Stimulated activated naive CD8-positive, alpha-beta T cell treated with anti-CD3 and anti-CD28 coated beads, Interleukin-15, amount 100 ng/mL, for 72 hours (primary cell): ENCODE results near the gene ACKR2.
"Not testable (repeated sequence)": the region's sequence is repeated elsewhere in the genome, so short reads cannot be mapped to it uniquely, and the experiment has no call there.

Experiments used
- ATAC-seq: fragments of 150-1000 bp; cut with Tn5 transposase; 2 replicates; pipeline ENCODE4 v1.10.0; 2021; ENCODE audit warnings: mild to moderate bottlenecking, moderate library complexity
- DNase-seq, 2 donors: peaks; one replicate each; pipeline ENCODE4 v3.0.0; 2021 to 2022
- H3K27ac Mint-ChIP-seq, 2 donors: one replicate each; pipeline ENCODE4 v1.8.0; 2022; ENCODE audit warnings: mild to moderate bottlenecking in 2 of 2, mixed read lengths in 2 of 2, moderate library complexity in 2 of 2
- H3K27me3 Mint-ChIP-seq: one replicate; pipeline ENCODE4 v1.8.0; 2022; ENCODE audit warnings: mixed read lengths
- H3K4me1 Mint-ChIP-seq: one replicate; pipeline ENCODE4 v1.8.0; 2022; ENCODE audit warnings: mild to moderate bottlenecking, mixed read lengths
- H3K4me3 Mint-ChIP-seq, 2 donors: one replicate each; pipeline ENCODE4 v1.8.0; 2022; ENCODE audit warnings: mild to moderate bottlenecking in 2 of 2, mixed read lengths in 2 of 2, moderate library complexity in 1 of 2
- H3K9me3 Mint-ChIP-seq, 2 donors: one replicate each; pipeline ENCODE4 v1.8.0; 2022; ENCODE audit warnings: mixed read lengths in 2 of 2

Gene ACKR2

GRCh38 chr3:42877881-42878280 lies 68.6 kb downstream of the ACKR2 start:
- H3K4me3 Mint-ChIP-seq, result no peak overlapping the region

GRCh38 chr3:42880183-42880582 lies 70.9 kb downstream of the ACKR2 start:
- Mint-ChIP-seq H3K27me3 (no peaks in the 10 kb centered on the region), H3K9me3 (no peaks in the 10 kb centered on the region), H3K4me3 (peak overlapping the region; percentile 82 to 86), H3K27ac (peak overlapping the region; percentile 4 to 88), H3K4me1 (peaks cover 21% of the 10 kb centered on the region)
- no peak for DNase-seq
- ATAC-seq, result no peak

More at GRCh38 chr3:42877881-42878280, 68.6 kb downstream of the ACKR2 start:
- Mint-ChIP-seq H3K4me1 (peaks cover 16% of the 10 kb centered on the region), H3K9me3 (no peaks in the 10 kb centered on the region), H3K27me3 (peaks cover 7% of the 10 kb centered on the region), H3K27ac (no peak overlapping the region)
- ATAC-seq, result no peak
- DNase-seq, result no peak

- Mint-ChIP-seq H3K27me3 (no peaks in the 10 kb centered on the region), H3K4me1 (peaks cover 21% of the 10 kb centered on the region)
- ATAC-seq, result peak; percentile 98
Observed at GRCh38 chr3:42880601-42881451, 71.6 kb downstream of the ACKR2 start.

GRCh38 chr3:42883251-42883930 lies 74.1 kb downstream of the ACKR2 start:
- peaks cover 21% of the 10 kb centered on the region for H3K4me1 Mint-ChIP-seq
- H3K9me3 Mint-ChIP-seq, H3K4me3 Mint-ChIP-seq, ATAC-seq, H3K27me3 Mint-ChIP-seq, H3K27ac Mint-ChIP-seq, DNase-seq: not testable (repeated sequence)

More at GRCh38 chr3:42880601-42881451, 71.6 kb downstream of the ACKR2 start:
- H3K27ac Mint-ChIP-seq, result peak overlapping the region; percentile 84 to 94
- H3K9me3 Mint-ChIP-seq, result no peaks in the 10 kb centered on the region
- DNase-seq, result peak; percentile 87 to 93
- peak overlapping the region; percentile 82 to 86 for H3K4me3 Mint-ChIP-seq

- Mint-ChIP-seq H3K9me3 (no peaks in the 10 kb centered on the region), H3K27me3 (peaks cover 11% of the 10 kb centered on the region), H3K27ac (no peak overlapping the region), H3K4me1 (peaks cover 21% of the 10 kb centered on the region), H3K4me3 (no peak overlapping the region)
- ATAC-seq (no peak), DNase-seq (no peak)
Observed at GRCh38 chr3:42884324-42884723, 75.1 kb downstream of the ACKR2 start.

GRCh38 chr3:42886294-42886822 lies 77.1 kb downstream of the ACKR2 start:
- Mint-ChIP-seq H3K4me1 (peaks cover 18% of the 10 kb centered on the region), H3K27me3 (peaks cover 20% of the 10 kb centered on the region), H3K9me3 (no peaks in the 10 kb centered on the region), H3K4me3 (no peak overlapping the region), H3K27ac (no peak overlapping the region)
- DNase-seq, result no peak
- ATAC-seq, result no peak

- no peaks in the 10 kb centered on the region for H3K9me3 Mint-ChIP-seq
- no peak overlapping the region for H3K27ac Mint-ChIP-seq
- ATAC-seq (no peak), DNase-seq (no peak)
- peaks cover 20% of the 10 kb centered on the region for H3K27me3 Mint-ChIP-seq
- no peak overlapping the region for H3K4me3 Mint-ChIP-seq
- peaks cover 12% of the 10 kb centered on the region for H3K4me1 Mint-ChIP-seq
Observed at GRCh38 chr3:42887084-42887483, 77.8 kb downstream of the ACKR2 start.

GRCh38 chr3:42891042-42891441 lies 81.8 kb downstream of the ACKR2 start:
- DNase-seq (no peak), ATAC-seq (no peak)
- H3K9me3 Mint-ChIP-seq, result no peaks in the 10 kb centered on the region
- peaks cover 17% of the 10 kb centered on the region for H3K4me1 Mint-ChIP-seq
- H3K27ac Mint-ChIP-seq, result no peak overlapping the region
- H3K27me3 Mint-ChIP-seq, result peaks cover 20% of the 10 kb centered on the region
- no peak overlapping the region for H3K4me3 Mint-ChIP-seq

GRCh38 chr3:42892169-42892568 lies 82.9 kb downstream of the ACKR2 start:
- H3K9me3 Mint-ChIP-seq, result no peaks in the 10 kb centered on the region
- no peak for ATAC-seq
- peaks cover 20% of the 10 kb centered on the region for H3K27me3 Mint-ChIP-seq
- H3K4me3 Mint-ChIP-seq, result no peak overlapping the region
- DNase-seq, result no peak
- H3K4me1 Mint-ChIP-seq, result peaks cover 17% of the 10 kb centered on the region
- no peak overlapping the region for H3K27ac Mint-ChIP-seq

- H3K27me3 Mint-ChIP-seq, result peaks cover 20% of the 10 kb centered on the region
- DNase-seq (no peak), ATAC-seq (no peak)
- H3K4me3 Mint-ChIP-seq, result no peak overlapping the region
- H3K9me3 Mint-ChIP-seq, result no peaks in the 10 kb centered on the region
- H3K27ac Mint-ChIP-seq, result no peak overlapping the region
- peaks cover 17% of the 10 kb centered on the region for H3K4me1 Mint-ChIP-seq
Observed at GRCh38 chr3:42892807-42893206, 83.6 kb downstream of the ACKR2 start.

- peaks cover 3% of the 10 kb centered on the region for H3K27me3 Mint-ChIP-seq
- H3K4me1 Mint-ChIP-seq, result peaks cover 12% of the 10 kb centered on the region
- no peak overlapping the region for H3K4me3 Mint-ChIP-seq
- DNase-seq (no peak), ATAC-seq (peak; percentile 71)
- no peaks in the 10 kb centered on the region for H3K9me3 Mint-ChIP-seq
- no peak overlapping the region for H3K27ac Mint-ChIP-seq
Observed at GRCh38 chr3:42894698-42895579, 85.7 kb downstream of the ACKR2 start.

- DNase-seq (no peak), ATAC-seq (no peak)
- Mint-ChIP-seq H3K9me3 (no peaks in the 10 kb centered on the region), H3K4me1 (peaks cover 10% of the 10 kb centered on the region), H3K27me3 (no peaks in the 10 kb centered on the region), H3K4me3 (no peak overlapping the region), H3K27ac (no peak overlapping the region)
Observed at GRCh38 chr3:42895580-42895868, 86.3 kb downstream of the ACKR2 start.

GRCh38 chr3:42898896-42899675 lies 89.8 kb downstream of the ACKR2 start:
- Mint-ChIP-seq H3K4me3 (no peak overlapping the region), H3K9me3 (peaks cover 0 to 6% of the 10 kb centered on the region in 2 donors), H3K4me1 (peaks cover 10% of the 10 kb centered on the region), H3K27me3 (peaks cover 7% of the 10 kb centered on the region), H3K27ac (no peak overlapping the region)
- ATAC-seq (no peak), DNase-seq (no peak)

- DNase-seq (no peak), ATAC-seq (no peak)
- H3K27ac Mint-ChIP-seq, result peak overlapping the region in 1 of 2 donors; percentile 67
- peaks cover 0 to 13% of the 10 kb centered on the region in 2 donors for H3K9me3 Mint-ChIP-seq
- H3K4me1 Mint-ChIP-seq, result peaks cover 4% of the 10 kb centered on the region
- no peak overlapping the region for H3K4me3 Mint-ChIP-seq
- H3K27me3 Mint-ChIP-seq, result peaks cover 16% of the 10 kb centered on the region
Observed at GRCh38 chr3:42900226-42901072, 91.2 kb downstream of the ACKR2 start.
